HG02885 (cell line): Measurements from ENCODE around the gene NGEF.

ENCODE experiments used
- ATAC-seq: cut with Tn5 transposase; IDR thresholded peaks from one replicate; pipeline ENCODE4 v1.9.1; 2021; ENCODE audit warnings: mild to moderate bottlenecking; ENCODE audit not compliant: unreplicated experiment, poor library complexity

Gene NGEF

GRCh38 chr2:233047206-233047605 lies 34.1 kb upstream of the NGEF start:
- no peak for ATAC-seq

- no peak for ATAC-seq
Observed at GRCh38 chr2:233044974-233045605, 32.0 kb upstream of the NGEF start.

- no peak for ATAC-seq
Observed at GRCh38 chr2:233042549-233042948, 29.5 kb upstream of the NGEF start.

- ATAC-seq: no peak
Observed at GRCh38 chr2:233041722-233042323, 28.8 kb upstream of the NGEF start.

GRCh38 chr2:233040571-233040970 lies 27.5 kb upstream of the NGEF start:
- no peak for ATAC-seq

- no peak for ATAC-seq
Observed at GRCh38 chr2:233039846-233040530, 26.9 kb upstream of the NGEF start.

- ATAC-seq: no peak
Observed at GRCh38 chr2:233039212-233039845, 26.3 kb upstream of the NGEF start.

GRCh38 chr2:233037078-233037477 lies 24.0 kb upstream of the NGEF start:
- ATAC-seq: no peak

- no peak for ATAC-seq
Observed at GRCh38 chr2:233036162-233036838, 23.2 kb upstream of the NGEF start.

- no peak for ATAC-seq
Observed at GRCh38 chr2:233035426-233036161, 22.5 kb upstream of the NGEF start.

- ATAC-seq: no peak
Observed at GRCh38 chr2:233034091-233034882, 21.2 kb upstream of the NGEF start.

GRCh38 chr2:233033672-233034071 lies 20.6 kb upstream of the NGEF start:
- ATAC-seq: no peak

GRCh38 chr2:233032551-233033320 lies 19.7 kb upstream of the NGEF start, which contains the start of gene NEU2:
TSS of gene NEU2 (plus strand) at chr2:233032672. CDS start at chr2:233032672, 0 bp downstream.
- ATAC-seq: no peak

GRCh38 chr2:233031556-233032500 lies 18.8 kb upstream of the NGEF start:
- ATAC-seq: no peak

- no peak for ATAC-seq
Observed at GRCh38 chr2:233029321-233029720, 16.3 kb upstream of the NGEF start.

GRCh38 chr2:233026198-233026813 lies 13.2 kb upstream of the NGEF start:
- no peak for ATAC-seq

- no peak for ATAC-seq
Observed at GRCh38 chr2:233025706-233026105, 12.7 kb upstream of the NGEF start.
